A172 (cell line): ENCODE results near the gene IZUMO4. TPM values are rescaled to one million over a fixed set of nuclear protein-coding genes. Genes with fewer than 3 reads are reported as not detected.

Experiments used
- DNase-seq: peaks from one replicate; pipeline ENCODE4 v3.0.0-alpha.2; 2015; ENCODE audit warnings: low spot score
- total RNA-seq: library from RNA; depleted of rRNA; stranded (reverse); fragments of >200 nt; shearing (Covaris generic); gene quantifications from 2 replicates; pipeline ENCODE4 v1.2.3, GENCODE V29; 2014

The IZUMO4 gene
- total RNA-seq, 1 experiment from 2014 or later = 2.8 TPM

DNA sequence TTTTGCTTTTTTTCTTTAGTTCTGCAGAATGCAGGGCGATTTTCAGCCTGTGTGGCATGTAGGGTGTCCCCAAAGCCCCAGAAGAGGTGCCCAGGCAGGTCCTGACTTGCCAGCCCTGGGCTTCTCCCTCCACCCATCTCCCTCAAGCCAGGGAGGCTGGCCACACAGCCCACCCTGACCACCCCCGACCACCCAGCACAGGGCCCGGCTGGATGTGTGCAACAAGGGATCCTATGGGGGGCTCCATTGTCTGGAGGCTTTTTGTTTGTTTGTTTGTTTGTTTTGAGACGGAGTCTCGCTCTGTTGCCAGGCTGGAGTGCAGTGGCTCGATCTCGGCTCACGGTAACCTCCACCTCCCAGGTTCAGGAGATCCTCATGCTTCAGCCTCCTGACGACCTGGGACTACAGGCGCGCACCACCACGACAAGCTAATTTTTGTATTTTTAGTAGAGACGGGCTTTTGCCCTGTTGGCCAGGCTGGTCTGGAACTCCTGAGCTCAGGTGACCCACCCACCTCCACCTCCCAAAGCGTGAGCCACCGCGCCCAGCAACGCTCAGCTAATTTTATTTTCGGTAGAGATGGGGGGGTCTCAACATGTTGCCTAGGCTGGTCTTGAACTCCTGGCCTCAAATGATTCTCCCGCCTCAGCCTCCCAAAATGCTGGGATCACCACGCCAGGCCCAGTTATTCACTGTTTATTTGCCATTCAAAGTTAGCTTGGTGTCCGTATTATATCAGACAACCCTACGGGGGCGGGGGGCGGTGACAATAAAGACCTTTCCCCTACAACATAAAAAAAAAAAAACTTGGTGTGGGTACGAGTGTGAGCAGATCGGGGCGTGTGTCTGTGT, 37.9 kb upstream of the IZUMO4 start:
- no peak for DNase-seq

DNA sequence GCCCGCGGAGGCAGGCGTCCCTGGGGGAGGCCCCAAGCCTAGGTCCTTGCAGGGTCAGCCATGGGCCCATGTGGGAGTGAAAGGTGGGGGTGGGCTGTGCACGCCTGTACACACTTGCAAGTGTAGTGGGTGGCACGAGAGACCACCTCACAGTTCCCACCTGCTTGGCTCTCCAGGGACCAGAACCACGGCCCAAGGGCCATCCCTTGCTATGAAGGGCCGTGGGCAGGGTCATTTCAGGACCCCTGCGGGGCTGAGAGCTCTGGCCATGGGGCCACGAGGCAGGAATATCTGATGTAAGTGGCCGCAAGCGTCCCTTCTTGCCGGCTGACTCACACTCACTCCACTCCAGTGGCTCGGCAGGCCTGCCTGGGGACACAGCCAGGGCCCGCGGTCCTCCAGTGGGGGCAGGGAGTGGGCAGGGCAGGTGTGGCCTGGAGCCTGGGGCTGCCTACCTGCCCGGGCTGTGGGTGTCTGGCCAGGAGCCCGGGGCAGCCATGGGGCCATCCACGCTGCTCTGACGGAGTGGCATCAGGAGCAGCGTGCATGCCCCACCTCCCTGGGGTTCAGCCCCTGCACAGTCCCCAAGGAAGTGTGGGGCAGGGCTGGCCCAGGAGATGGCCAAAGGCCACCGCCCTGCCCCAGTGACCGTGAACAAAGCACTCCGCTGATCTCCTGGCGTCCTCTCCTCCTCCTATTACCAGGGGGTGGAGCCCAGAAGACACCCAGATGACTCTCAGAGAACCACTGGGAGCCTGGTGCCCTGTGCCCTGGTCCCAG, 37.1 kb upstream of the IZUMO4 start:
- peak; percentile 94 for DNase-seq

DNA sequence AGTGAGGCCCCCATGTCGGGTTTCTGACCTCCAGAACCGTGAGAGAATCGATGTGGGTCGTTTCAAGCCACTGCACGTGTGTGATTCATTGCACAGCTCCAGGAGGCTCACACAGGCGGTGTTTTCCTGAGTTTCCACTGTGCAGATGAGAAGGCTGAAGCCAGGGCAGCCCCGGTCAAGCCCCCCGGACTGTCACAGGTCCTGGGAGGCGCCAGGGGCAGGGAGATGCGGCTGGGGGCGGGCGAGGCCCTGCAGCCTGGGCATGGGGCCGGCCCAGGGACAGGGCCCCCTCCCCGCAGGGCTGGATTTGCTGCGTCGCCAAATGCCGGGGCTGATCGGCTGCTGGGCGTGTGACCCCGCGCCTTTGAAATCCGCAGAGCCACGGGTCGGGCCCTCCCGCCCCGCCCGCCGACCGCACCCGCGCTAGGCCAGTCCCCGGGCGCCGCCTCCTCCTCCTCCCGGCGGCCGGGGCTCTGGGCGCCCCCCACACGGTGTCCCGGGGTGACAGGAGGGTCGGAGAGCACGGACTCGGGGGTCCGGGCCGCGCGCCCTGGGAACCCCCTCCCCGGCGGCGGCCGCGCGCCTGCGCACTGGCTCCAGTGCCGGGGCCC, 35.7 kb upstream of the IZUMO4 start:
- DNase-seq = peak; percentile 69

DNA sequence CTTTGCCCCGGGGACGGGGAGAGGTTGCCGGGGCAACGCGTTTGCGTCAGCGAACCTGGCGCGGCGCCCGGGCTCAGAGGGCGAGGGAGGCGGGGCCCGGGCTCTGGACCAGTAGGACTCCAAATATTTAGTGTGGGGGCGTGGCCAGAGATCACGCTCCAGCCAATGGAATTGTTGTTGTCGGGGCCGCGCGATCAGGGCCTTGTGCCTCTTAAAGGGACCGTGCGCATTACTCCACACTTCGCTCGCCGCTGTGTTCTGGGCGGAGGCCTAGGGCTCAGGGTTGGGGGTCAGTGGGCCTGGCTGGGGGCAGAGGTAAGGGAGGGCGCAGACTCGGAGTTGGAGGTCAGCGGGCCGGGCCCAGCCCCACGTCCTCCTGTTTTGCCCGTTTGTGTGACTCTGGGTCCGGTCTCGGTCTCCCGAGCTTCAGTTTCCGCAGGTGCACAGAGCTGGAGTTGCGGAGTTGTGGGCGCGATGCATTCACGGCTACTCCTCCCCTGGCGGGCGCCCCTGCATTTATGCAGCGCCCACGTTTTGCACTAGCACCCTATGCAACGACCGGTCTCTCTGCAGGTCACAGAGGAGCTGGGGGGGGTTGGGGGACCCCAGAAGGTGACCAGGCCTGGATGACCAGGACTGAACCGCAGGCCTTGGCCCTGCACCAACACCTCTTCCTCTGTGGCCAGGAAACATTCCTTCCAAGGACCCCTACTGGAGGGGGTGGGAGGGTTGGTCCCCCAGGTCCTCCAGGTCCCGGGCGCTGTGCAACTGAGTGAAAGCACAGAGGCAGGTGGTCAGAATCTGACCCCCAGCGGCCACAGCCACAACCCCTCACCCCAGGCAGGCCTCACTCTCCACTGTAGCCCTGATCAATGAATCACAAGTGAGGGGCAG, 35.0 kb upstream of the IZUMO4 start:
- DNase-seq = peak; percentile 98

DNA sequence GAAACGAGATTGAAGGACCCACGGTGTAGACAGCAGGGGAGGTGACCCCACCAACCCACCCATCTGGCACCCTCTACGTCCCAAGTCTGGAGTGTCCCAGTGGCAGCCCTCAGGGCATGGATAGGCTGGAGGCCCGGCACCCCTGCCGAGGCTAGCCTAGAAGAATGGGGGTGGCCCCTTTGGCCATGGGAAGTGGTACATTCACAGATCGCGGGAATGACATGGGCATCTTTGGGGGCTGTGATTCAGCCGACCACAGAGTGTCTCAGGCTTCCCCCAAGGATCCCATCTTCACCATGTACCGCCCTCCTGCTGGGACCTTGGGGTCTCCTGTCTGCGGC, 34.4 kb upstream of the IZUMO4 start:
- DNase-seq = no peak

DNA sequence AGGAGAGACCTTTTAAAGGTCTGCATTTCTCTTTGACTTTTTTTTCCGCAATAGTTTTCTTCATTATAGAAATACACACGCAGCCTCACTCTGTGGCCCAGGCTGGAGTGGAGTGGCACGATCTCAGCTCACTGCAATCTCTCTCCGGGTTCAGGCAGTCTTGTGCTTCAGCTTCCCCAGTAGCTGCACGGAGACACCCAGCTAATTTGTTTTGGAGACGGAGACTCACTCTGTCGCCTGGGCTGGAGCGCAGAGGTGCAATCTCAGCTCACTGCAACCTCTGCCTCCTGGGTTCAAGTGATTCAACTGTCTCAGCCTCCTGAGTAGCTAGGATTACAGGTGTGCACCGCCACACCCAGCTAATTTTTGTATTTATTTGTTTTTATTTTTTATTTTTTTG, 33.9 kb upstream of the IZUMO4 start:
- no peak for DNase-seq

DNA sequence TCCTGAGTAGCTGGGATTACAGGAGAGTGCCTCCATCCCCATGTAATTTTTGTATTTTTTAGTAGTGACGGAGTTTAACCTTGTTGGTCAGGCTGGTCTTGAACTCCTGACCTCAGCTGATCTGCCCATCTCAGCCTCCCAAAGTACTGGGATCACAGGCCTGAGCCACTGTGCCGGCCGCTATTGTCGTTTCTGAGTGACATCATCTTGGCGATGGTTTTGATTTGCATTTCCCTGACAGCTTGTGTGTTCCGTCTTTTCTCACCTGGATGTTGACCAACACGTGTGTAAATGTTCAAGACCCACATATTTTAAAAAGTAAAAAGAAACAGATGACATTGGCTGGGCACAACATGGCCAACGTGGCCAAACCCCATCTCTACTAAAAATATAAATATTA, 32.9 kb upstream of the IZUMO4 start:
- no peak for DNase-seq

DNA sequence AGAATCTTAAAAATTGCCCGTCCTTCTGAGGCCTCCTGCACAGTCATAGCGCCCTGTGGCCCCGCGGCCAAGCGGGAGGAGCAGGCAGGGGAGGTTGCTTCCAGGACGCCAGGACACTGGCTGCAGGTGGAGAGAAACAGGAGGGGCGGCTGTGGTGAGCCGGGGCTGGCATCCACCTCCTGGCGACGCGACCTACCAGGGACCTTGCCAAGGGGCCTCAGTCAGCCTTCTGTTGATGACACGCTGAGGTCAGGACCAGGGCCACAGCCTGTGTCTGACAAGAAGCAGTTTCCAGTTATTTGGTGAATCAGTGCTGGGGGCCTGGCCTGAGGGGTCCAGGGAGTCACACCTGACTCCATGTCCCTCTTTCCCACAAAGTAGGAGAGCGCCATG, 32.3 kb upstream of the IZUMO4 start:
- DNase-seq = no peak

DNA sequence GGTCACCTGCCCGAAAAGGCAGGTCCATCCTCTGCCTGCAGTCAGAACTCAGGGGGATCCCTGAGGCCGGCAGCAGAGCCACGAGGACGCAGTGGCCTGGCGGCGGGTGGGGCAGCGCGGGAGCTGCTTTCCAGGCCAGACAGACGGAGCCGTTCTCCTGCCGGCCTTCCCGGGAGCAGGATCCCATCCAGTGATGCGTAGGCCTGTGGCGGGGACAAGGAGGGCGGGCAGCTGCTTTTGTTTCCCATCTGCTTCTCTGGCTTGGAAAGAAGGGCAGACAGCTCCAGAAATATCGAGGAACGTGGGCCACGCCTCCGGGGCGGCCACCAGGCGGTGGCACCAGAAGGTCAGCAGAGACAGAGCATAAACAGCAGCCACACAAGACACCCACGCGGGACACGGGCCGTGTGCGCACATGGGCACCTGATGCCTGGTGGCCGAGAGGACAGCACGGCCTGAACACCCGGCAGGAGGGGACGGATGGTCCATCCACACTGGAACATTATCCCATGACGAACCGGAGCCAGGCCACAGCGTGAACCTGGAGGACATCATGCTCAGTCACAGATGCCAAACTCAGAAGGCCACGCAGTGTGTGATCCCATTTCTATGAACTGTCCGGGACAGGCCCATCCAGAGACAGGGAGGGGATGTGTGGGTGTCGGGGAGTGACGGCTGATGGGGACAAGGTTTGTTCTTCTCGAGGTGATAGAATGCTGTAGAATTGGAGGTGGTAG, 31.8 kb upstream of the IZUMO4 start:
- DNase-seq = no peak

DNA sequence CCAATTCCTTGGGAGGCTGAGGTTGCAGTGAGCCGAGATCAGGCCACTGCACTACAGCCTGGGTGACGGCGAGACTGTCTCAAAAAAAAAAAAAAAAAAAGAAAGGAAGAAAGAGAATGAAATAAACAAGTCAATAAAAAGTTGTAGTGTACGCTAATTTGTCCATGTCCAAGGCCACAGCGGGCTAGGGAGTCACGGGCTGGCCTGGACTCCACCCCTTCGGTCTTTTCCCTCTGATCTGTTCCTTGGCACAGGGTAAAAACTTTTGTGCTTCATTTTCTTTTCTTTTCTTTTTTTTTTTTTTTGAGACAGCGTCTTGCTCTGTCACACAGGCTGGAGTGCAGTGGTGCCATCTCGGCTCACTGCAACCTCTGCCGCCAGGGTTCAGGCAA, 26.3 kb upstream of the IZUMO4 start:
- no peak for DNase-seq

DNA sequence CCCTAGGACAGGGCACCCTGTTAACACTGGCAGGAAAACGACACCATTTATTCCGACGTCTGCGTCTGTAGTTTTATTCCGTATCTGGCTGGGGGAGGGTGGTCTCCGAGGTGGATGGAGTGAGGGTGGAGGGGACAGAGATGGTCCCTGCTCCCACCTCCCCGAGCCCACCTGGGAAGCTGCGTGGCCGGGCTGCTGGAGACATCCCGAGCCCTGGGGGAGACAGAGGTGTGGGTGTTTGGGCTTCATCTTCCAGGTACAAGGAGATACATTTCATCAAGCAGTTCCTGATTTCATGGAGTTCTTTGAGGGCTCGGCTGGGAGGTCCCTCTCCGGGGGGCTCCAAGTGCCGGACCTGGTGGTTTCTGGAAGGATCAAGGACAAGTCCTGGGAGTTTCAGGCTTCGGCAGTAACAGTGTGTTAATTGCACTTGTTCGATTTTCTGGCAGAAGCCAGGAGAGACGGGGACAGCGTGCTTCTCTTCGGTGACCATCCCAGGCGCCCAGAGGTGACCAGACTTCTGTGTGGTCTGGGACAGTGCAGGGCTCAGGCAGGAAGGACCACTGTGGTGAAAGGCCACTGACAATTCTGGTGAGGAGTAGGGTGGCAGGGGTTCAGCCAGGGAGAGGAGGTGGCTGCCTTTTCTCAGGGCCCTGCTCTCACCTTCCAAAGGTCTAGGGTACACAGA, 25.6 kb upstream of the IZUMO4 start:
- no peak for DNase-seq

DNA sequence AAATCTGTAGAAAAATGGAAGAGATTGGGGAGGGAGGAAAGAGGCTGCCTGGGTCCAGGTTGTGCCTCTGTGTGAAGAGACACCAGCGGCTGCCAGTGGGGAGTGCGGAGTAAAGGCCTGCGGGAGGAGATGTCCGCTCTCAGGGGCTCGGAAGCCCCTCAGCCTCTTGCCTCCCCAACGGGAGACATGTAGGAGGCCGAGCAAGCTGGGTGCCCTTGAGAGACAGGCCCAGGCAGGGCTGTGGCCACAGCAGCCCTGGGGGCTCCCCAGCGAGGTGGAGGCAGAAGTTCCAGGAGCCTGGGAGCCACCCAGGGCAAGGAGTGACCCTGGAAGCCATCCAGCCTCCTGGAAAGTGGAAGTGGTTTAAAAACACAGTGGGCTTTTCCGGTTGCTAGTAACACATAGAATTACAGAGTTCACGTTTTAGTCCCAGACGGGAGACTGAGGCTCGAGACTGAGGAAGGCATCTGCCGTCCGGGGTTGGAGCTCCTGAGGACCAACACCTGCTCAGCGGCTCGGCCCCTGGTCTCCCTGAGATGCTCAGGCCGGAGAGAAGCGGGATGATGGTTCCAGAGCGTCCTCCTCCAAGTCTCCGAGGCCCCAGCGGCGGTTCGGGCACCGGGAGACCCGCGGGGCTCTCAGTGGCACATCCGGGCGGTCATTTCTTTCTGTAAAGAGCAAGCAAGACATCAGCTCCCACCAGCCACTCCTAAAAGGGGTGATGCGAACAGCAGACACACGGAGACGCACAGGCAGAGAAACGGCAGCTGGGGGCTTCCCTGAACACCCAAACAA, 23.8 kb upstream of the IZUMO4 start:
- DNase-seq = no peak

DNA sequence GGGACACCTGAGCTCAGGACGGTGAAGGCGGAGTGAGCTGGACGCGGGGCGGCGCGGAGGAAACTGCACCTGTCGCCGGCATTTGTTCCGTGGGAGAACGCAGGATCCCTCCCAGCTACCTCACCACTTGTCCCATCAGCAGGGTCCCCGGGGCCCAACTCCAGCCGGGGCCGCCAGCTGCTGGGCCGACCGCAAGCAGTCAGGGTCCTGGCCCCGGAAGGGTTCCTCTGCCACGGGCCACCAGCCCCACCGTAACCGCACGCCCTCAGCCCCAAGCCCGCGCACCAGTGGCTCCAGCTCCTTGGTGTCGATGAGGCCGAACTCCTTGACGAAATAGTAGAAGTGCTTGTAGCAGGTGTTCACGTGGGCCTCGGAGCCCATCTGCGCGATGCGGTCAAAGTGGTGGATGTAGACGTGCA, 20.2 kb upstream of the IZUMO4 start:
- DNase-seq = no peak

DNA sequence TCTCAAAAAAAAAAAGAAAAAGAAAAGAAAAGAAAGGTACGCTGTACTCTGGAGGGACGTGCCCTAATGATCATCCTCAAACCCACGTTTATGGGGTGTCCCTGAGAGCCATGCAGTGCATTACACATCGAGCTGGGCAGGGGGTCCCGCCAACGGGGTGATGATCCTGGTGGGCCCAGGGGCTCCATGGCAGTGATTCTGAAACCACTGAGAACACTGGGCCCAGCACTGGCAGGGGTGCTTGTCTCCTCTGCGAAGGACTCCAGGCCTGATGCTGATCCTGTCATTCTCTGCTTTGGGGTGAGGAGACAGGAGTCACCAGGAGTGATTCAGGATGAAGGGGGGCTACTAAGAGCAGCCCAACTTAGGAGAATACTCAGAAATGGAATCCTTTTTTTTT, 19.3 kb upstream of the IZUMO4 start:
- DNase-seq = no peak

DNA sequence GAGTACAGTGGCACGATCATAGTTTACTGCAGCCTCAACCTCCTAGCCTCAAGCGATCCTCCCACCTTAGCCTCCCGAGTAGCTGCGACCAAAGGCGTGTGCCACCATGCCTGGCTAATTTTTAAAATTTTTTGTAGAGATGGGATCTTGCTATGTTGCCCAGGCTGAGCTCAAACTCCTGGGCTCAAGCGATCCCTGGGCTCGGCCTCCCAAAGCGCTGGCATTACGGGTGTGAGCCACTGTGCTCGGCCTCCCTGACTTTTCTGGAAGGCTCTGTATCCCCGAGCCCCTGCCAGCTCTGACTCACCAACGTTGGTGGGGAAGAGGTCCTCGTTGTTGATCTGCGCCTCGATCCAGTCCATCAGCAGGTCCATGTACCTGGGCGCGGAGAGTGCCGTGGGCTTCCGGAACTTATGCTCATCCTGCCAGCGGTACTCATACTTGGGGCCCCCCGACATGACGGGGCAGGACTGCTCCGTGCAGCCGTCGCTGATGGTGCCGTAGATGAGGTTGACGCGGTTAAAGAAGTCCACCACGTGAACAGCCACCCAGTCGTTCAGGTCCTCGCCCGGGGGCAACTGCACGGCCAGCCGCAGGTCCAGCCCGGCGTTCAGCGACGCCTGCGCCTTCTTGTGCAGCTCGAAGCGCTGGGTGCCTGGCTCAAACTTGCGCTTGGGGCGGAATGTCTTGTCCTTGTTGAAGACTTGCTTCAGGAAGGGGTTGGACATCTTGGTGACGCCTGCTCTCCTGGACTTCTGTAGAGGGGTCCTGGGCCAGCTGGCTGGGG, 18.7 kb upstream of the IZUMO4 start:
- no peak for DNase-seq

DNA sequence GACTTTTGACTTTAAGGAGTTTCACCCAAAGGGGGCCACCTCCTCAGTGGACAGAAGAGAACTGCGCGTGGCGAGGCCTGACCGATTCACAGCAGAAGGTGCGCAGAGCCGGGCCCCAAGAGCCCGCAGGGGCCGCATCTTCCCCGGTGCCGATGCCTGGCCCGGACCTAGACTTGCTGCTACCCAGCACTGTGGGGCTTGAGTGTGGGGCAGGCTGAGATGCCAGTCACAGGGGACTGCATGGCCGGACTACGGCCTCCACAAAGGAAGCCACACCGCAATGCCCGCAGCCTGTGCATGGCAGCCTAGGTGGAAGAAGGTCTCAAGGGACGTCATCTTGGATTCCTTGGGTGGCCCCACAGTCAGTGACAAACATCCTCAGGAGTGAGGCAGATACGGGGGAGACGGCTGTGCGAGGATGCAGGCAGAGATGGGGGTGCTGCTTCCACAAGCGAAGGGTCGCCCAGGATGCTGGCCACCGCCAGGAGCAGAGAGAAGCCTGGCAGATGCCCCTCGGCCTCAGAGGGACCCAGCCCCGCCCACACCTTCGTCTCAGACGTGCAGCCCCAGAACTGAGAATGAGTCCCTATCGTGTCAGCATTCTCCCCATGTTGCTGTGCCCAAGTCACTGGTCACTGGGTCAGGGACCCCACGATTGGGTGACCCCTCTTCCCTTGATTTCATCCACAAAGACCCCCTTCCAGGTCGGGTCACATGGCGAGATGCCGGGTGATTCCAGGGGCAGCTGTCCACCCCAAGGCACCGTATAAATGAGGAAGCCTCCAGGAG, 17.4 kb upstream of the IZUMO4 start:
- DNase-seq = no peak

DNA sequence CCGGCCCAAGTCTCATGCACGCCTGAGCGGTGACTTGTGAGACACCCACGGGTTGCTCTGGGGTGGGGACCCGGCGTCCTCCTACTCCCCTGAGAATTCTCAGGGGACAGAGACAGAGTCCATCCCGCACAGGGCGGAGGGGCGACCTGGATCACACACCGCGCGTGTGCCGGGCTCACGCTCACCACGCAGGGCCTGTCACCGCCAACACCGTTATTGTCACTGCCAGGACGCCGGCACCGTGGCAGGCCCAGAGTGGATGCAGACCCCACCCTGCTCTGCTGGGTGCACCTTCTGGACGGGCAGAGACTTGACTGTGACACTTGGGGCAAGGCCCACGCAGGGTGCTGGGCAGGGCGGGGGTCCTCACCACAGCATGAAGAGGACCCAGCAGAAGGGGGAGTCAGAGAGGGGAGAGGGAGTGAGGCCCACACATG, 16.8 kb upstream of the IZUMO4 start:
- no peak for DNase-seq
